LHCN-M2 (cell line): ENCODE data around the gene ARAP2. TPM values are rescaled to one million over a fixed set of nuclear protein-coding genes. Genes with fewer than 3 reads are reported as not detected.
"Not testable (repeated sequence)": the region's sequence is repeated elsewhere in the genome, so short reads cannot be mapped to it uniquely, and the experiment has no call there.

ENCODE experiments used
- DNase-seq: peaks from one replicate; pipeline ENCODE4 v3.0.0-alpha.2; 2012; ENCODE audit warnings: low read depth
- total RNA-seq: library from RNA; depleted of rRNA; stranded (reverse); fragments of >200 nt; gene quantifications from 2 replicates; pipeline ENCODE4 v1.2.3, GENCODE V29; 2014

The ARAP2 gene
- total RNA-seq, 1 experiment from 2014 or later, result not detected

DNA sequence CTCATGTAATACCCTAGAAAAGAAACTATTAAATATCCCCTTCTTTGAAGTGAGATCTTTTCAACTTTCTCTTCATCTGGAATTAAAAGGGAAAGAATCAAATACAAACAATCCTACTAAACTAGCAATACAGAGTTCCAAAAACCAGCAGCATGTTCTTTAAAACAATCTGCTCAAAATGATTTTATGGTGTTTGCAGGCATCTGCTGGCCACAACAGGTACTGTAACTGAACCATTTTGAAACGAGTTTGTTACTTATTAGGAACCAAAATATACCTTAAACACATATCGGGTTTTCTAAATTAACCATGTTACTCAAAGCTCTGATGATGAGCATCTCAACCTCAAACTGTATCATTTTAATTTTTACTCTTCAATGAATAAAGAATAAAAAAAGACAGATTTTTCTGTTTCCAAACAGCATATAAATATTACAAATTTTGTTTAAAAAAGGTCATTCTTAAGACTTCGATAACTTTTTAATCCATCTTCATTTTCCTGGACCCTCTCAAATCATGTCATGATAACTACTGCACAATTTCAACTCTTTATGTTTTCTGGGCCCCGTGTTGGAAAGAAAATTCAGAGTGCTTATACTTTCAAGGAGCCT, 56.5 kb downstream of the ARAP2 start:
- no peak for DNase-seq

DNA sequence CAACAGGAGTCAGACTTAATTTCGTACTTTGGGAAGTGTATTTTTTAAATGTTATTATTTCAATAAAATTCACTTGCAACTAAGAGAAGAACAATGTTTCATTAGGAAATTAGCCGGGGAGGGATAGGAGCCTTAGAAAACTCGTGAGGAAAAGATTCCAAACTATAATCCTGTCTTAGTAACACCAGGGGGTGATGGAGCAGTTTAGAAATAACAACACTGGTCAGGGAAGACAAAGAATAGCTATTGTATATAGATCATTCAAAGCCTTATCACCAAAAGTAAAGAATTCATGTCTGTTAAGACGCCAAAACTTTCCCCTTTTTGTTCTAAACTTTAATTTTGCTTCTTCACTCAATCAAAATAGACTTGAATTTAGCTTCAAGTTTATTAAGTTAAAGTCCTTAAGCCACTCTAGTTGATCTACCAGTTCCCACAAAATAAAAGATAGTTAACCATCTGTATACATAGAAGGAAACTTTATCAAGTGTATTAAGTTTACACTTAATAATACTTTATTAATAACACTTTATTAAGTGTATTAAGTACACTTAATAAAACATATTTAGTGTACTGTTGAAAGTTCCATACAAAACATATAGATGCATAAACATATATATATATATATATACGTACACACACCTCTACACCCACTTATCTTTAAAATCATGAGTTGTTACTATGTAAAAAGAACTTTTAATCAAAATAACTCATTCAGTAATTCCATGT, 60.5 kb downstream of the ARAP2 start:
- DNase-seq, result no peak

DNA sequence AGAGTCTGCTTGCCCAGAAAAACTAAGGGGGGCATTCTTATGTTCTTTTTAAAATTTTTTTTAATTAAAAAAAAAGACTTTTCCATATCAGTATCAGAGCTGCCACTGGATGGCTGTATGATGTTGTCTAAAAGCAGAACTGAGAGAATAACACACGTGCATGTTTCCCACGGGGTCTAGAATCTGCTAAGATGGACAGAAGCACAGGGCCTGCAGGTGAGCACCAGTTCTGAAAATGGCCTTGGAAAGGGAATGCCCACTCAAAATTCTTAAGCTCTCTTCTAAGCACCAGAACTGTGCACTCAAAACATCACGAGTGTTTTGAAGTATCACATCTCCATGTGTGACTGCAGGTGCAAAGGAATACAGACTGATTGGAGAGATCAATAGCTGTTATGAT, 61.1 kb downstream of the ARAP2 start:
- no peak for DNase-seq

DNA sequence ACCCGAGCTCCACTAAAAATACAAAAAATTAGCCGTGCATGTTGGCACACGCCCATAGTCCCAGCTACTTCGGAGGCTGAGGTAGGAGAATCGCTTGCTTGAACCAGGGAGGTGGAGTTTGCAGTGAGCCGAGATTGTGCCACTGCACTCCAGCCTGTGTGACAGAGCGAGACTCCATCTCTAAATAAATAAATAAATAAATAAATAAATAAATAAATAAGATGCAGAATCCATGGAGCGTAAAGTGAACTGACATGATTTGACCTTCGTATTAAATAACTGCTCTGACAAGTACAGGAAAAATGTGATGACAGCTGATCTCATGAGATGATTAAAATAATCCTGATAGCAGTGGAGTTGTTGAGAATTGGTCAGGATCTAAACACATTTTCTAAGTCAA, 62.0 kb downstream of the ARAP2 start:
- DNase-seq, result not testable (repeated sequence)

DNA sequence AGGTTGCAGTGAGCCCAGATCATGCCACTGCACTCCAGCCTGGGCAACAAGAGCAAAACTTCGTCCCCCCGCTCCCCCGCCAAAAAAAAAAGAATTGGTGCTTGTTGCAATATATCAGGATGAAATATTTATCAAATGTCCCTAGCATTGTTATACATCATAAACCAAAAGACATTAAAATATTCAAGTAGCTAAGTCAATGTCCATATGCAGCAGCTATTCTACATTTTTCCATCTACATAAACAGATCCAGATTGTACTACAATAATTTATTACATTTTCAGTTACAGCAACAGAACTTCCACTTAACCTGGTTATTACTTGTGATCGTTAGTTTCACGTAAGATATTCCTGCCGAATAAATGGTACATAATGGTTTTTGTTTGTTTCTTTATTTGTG, 64.1 kb downstream of the ARAP2 start:
- no peak for DNase-seq

DNA sequence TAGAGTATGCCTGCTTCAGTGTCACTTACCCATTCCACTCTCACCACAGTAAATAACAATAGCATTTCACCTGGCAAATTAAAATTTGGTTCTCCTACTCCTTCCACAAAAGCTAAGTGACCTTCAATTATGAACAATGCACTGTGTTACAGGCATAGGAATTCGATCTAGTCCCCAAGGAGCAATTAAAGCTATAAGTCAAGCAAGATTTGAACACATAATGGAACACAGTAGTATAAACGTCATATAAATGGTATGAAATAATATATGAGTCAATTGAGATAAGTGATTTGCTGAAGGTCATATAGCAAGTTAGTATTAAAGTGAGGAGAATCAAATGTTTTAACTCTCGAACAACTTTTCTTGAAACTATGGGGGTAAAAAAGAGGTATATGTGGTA, 65.8 kb downstream of the ARAP2 start:
- no peak for DNase-seq

DNA sequence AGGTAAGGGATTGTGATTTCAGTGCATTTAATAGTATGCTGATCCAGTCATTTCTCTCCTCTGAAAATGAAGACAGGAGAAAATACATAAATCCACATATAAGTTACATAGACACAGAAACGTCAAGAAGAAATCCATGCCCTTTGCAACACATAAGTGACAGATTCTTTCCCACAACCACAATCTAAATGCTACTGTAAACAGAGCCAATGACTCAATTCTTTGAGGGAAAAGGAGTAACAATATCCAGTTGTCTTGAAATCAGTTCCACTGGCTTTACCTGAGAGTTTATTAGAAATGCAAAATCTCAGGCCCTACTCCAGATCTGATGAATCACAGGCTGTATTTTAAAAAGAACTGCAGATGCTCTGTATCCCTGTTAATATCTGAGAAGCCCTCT, 66.4 kb downstream of the ARAP2 start:
- DNase-seq, result no peak

DNA sequence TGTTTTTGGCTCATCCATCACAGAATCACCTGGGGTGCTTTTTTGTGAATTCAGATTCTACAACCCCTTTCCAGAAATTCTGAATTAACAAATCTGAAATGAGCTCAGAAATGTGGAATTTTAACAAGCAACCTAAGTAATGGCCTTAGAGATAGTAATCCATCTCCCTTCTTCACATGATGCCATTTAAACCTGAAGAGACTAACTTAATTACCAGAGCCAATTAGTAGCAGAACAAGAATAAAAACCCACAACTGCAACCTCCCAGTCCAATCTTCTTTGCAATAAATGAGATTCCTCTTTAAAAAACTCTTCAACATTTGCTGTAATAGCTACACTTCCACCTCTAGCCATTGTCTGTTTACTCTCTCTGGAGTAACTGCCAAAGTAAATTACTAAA, 69.7 kb downstream of the ARAP2 start:
- DNase-seq, result no peak

DNA sequence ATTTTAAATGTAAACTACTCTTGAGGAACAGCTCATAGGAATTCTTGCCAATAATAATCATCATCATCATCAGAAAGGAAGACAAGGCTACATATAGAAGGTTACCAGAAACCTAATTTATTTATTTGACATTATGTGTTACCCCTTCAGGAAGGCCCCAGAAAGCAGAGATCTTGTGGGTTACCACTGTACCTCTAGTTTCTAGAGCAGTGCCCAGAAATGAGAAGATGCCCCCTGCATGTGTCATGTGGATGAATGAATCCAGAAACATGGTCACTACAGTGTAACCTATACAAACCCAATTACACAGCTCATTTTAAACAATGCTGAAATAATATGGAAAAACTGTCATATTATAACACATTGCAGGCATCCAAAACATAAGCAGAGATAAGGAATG, 70.4 kb downstream of the ARAP2 start:
- DNase-seq, result no peak

DNA sequence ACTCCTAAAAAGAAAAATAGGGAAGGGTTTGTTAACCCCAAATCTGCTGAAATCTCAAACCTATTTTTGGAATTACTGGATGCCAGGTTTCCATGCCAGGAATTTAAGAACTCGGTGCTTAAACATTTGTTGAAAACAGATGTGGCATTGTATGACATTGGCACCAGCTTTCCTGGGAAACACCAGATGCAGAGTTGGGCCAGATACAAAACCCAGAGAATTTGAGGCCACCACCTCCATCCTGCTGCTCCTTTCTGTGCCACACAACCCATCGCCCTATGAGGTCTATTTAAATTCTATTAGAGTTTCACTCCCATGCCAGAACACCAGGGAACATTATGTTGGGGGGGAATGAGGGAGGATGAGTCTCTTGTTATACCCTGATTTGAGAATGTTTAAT, 71.7 kb downstream of the ARAP2 start:
- no peak for DNase-seq

DNA sequence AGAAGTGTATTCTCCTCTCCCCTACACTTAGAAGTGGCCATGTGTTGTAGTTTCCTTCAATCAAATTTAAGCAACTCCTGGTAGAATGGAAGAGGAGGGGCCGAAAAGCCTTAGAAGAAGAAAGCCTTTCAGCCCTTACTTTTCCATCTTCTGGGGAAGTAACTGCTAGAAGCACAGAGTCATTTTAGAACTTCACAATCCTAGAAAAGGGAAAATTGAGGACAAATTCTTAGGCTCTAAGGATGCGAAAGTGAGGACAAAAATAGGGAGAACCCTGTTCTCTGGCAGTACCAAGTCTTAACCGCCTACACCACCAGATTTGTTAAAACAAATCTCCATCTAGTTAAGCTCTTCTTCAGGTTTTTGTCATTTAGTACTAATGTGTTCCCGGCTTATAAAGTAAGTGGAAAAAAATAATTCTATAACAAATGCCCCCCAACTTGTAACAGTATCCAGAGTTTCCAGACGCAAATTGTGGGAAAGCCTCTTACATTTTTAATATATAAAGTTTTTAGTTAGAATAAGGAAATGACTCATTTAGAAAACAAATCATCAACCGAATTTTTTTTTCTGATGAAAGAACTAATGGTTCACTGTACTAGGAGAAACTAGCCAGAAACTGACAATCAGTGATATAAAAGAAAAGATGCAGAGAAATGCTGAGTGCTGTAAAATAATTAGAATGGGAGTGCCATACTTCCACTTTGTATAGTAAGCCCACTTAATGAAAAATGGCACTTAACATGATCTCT, 76.0 kb downstream of the ARAP2 start:
- no peak for DNase-seq

DNA sequence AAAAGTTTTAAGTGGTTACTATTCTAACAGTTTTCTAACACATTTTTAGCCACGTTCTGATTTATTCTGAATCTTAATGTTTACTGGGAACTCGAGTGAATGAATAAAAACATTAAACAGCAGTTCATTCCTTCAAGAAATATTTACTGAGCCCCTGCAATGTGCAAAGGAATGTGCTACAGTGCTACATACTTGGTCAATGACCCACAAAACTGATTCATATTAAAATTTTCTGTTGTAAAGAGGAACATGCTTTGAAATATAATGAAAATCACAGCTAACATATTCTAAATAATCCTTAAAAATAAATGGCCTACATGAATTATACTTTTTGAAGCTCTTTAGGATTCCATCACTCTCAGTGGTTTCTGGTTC, 78.7 kb downstream of the ARAP2 start:
- DNase-seq, result no peak

DNA sequence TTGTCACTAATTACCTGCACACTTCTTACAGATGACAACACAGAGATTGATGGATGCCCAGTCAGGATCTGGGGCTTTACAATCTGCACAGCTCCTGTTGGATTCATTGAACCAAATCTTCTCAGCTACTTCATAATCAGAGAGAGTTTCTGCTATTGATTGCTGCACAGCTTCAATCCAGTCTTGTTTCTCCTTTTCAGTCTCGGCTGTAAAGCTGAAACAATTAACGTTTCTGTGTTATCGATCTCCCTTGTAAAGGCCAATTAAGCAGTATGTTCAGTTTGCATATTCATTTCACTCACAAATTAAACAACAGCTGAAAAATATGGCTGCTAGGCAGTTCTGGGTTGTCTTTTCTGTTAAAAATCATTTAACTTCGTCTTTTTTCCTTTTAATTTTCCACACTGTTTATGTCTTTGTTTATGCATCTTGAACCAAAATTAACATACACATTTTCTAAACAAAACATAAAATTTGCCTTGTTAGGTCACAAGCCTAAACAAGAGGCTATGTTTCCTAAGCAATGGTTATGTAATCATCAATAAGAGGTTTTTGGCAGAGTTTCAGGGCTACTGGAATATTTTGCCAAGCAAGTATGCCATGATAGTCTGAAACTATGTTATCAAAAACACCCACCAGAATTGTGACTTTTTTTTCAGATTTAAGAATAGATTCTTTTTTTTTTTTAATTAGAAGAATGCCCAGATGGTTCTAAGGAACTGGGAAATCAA, 79.2 kb downstream of the ARAP2 start:
- no peak for DNase-seq

DNA sequence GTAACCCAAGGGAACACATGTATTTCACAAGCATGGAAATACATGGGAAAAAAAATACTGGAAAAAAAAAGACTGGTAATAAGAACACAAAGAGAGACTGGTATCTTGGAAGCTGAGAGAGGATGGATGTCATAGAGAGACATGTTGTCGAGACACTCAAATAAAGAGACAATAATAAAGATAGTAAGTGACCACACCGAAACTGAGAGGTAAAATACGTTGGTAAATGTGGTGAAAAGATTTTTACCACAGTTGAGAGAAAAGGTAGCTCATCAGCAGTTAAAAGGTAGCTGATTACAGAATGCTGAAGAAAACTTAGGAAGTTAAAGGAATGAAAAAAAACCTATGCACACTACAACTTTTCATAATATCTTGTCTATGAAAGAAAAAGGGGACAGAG, 81.1 kb downstream of the ARAP2 start:
- DNase-seq, result no peak

DNA sequence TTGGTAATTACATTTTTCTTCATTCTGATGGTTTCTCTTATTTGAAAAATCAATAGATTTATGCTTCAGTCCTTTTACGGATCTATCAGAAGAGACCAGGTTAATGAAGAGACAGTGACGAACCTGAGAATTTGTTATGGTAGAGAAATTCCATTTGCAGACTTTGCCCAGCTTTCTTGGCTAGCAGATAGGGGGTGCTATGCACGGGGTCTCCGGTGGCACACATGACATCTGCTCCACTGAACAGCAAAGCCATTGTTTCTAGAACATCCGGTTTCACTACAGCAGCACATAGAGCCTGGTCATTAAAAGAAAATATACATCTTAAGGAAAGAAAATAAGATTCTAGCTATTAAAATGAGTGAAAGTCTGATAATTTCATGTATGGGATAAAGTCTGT, 85.1 kb downstream of the ARAP2 start:
- no peak for DNase-seq

DNA sequence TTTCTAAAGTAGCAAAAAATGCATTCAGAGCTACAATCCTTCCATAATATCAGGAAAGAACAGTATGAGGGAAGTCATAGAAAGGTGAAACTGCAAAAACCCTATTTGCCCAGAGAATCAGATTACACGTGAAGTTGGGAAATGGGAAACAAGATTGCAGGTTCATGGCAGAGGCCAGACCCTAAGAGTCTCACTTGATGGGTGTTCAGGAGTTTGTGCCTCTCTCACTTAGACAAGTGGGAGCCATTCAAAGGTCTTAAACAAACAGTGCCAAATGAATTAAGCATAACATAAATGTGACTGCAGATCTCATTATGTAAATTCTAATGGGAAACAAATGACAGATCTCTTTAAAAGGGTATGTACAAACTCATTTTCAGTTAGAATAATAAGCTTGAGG, 91.6 kb downstream of the ARAP2 start:
- no peak for DNase-seq

DNA sequence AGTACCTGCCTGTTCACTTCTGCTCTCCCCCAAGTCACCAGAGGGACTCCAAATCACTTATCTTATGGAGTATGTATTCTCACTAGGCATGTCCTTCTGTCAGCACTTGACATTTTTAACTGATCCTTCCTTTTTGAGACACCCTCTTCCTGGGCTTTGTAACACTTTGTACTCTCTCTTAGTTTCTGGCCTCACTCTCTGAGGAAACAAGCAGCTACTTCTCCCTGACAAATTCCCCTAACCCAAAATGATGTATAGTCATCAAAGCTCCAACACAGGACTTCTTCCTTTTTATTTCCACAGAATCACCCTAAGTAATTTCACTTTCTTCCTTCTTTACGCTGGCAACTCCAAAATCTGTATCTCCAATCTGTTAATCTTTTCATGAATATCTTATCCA, 101.8 kb downstream of the ARAP2 start:
- DNase-seq, result no peak

DNA sequence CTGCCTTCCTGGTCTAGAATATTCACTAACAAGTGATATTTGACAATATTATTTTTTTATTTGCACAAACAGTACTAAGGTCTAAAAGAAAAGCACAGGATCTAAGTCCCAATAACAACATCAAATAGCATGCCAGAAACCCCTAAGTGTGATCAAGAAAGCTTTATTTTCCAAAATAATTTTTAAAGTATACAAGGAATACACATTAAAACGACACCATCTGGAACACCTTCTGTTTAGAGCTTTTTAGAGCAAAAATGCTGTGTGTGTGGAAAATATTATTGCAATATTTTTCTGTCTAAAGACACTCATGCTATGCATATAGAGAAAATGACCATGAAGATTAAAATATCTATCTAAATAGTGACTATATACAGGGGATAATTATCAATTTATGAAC, 103.1 kb downstream of the ARAP2 start:
- no peak for DNase-seq

DNA sequence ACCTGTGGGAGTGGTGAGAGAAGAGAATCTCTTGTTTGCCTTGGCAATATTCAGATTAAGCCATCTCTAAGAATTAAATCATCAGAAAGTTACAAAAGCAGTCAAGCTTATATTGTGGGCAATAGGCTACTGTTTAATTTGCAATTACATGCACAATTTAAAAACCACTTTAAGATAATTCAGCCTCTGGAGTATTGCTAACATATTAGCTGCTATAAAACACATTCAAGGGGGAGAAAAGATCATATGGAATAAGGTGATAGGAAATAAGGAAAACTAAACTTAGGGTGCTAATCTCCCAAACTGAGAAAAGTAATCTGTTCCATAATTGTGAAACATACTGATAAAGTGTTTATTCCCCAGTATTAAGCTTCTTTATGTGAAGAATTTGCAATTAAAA, 103.9 kb downstream of the ARAP2 start:
- no peak for DNase-seq

DNA sequence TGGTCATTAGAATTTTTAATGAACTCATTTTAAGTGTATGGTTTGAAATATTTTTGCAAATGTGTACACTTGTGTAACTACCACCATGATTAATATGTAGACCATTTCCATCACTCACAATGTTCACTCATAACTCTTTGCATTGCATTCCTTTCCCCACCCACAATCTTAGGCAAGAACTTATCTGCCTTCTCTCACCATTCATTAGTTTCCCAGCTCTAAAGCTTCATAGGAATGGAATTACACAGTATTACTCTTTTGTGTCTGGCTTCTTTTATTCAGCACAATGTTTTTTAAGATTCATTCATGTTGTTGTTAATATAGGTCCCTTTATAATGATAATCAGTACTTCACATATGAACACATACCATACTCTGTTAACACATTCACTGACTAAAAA, 106.1 kb downstream of the ARAP2 start:
- DNase-seq, result no peak

DNA sequence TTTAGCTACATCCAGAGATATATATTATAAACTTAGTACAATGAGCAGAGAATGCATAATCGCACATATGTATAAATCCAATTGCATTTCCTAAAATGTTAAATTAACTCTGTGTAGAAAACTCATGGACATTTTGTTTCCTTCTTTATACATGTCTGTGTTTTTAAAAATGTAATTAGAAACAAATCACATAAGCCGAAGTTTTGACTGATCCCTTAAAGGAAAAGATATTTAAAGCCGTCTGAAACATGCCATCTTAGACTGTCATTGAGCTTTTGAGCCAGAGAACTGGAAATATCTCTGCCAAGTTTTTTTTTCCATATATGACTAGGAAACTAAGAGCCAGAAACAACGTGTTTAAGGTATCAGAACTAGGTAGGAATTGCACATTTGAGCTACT, 107.0 kb downstream of the ARAP2 start:
- DNase-seq, result no peak

DNA sequence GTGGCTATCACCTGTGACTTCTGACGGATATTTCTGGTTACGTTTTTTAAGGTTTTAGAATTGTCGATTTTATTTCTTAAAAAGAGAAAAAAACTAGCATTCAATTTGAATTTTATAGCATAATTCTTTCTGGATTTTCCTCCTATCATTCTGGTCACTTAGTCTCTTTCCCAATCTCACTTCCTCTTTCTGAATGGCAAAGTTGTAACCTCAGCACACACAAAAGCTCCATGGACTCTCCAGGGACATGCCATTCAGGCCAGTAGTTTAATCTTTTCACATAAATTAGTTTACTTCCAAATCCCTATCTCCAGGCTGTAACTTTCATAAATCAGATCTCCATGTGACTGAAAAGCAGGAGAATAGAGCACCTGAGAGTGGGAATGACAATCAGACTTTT, 110.7 kb downstream of the ARAP2 start:
- DNase-seq, result no peak
